IMR-90 (cell line): ENCODE measurements around the gene PBXIP1. TPM values are rescaled to one million over a fixed set of nuclear protein-coding genes. Genes with fewer than 3 reads are reported as not detected.

Experiments
- ATAC-seq: fragments of 200-7000 bp; cut with Tn5 transposase; 2 replicates; pipeline ENCODE4 v1.9.1; 2020; ENCODE audit warnings: low read depth, mild to moderate bottlenecking, moderate library complexity
- BruUV-seq: library from RNA; stranded (reverse); fragments of 400-500 nt; replicated peaks from 2 replicates; lab custom pipeline; 2021; lab: Mats Ljungman, UMichigan
- CTCF ChIA-PET: fragments of 300-600 bp; formaldehyde crosslinking; extraction: SDS; loops from one replicate; lab custom pipeline; 2021; ENCODE audit warnings: antibody characterized with exemption; lab: Yijun Ruan, JAX
- POLR2A ChIA-PET: fragments of 300-600 bp; sonication (Branson Sonifier 250); formaldehyde crosslinking; loops from one replicate; lab custom pipeline; 2022; ENCODE audit warnings: antibody characterized with exemption; ENCODE audit not compliant: unreplicated experiment; lab: Charles Lee
- DNase-seq: peaks from one replicate; pipeline ENCODE4 v3.0.0; 2013
- H2AFZ ChIP-seq: replicated peaks from 2 replicates; pipeline ENCODE3; 2013; ENCODE audit warnings: low read length, mild to moderate bottlenecking; ENCODE audit not compliant: poor library complexity
- H2AK5ac ChIP-seq: 2 replicates; pipeline ENCODE4 v1.6.1; 2013; ENCODE audit warnings: low read depth, low read length, inconsistent platforms
- H2AK9ac ChIP-seq: replicated peaks from 2 replicates; pipeline ENCODE3; 2013; ENCODE audit warnings: mild to moderate bottlenecking, low read depth, low read length, moderate library complexity; ENCODE audit not compliant: poor library complexity
- H2BK120ac ChIP-seq: 2 replicates; pipeline ENCODE4 v1.6.1; 2013; ENCODE audit warnings: low read depth, low read length, inconsistent platforms
- H2BK15ac ChIP-seq: 3 replicates; pipeline ENCODE4 v1.6.1; 2013; ENCODE audit warnings: low read depth, low read length, inconsistent platforms
- H2BK20ac ChIP-seq: 2 replicates; pipeline ENCODE4 v1.6.1; 2013; ENCODE audit warnings: low read depth, mild to moderate bottlenecking, inconsistent platforms, low read length, moderate library complexity
- H2BK5ac ChIP-seq: 2 replicates; pipeline ENCODE4 v1.6.1; 2013; ENCODE audit warnings: mild to moderate bottlenecking, low read depth, low read length, inconsistent platforms; ENCODE audit not compliant: poor library complexity, severe bottlenecking
- H3K14ac ChIP-seq: replicated peaks from 2 replicates; pipeline ENCODE4 v1.6.1; 2013; ENCODE audit warnings: low read depth, low read length, inconsistent platforms
- H3K18ac ChIP-seq: 2 replicates; pipeline ENCODE4 v1.6.1; 2013; ENCODE audit warnings: low read depth, low read length, control low read depth
- H3K23ac ChIP-seq: 2 replicates; pipeline ENCODE4 v1.6.1; 2013; ENCODE audit warnings: low read depth, low read length, inconsistent platforms
- H3K27ac ChIP-seq: 2 replicates; pipeline ENCODE4 v1.5.1; 2013; ENCODE audit warnings: mild to moderate bottlenecking, control low read depth, low read length; ENCODE audit not compliant: insufficient read depth
- H3K27me3 ChIP-seq: 2 replicates; pipeline ENCODE4 v1.6.1; 2013; ENCODE audit warnings: low read length; ENCODE audit not compliant: control insufficient read depth, insufficient read depth
- H3K36me3 ChIP-seq: 2 replicates; pipeline ENCODE4 v1.6.1; 2013; ENCODE audit warnings: low read length, mixed read lengths; ENCODE audit not compliant: control insufficient read depth, insufficient read depth
- H3K4ac ChIP-seq: 2 replicates; pipeline ENCODE4 v1.6.1; 2013; ENCODE audit warnings: low read depth, low read length, inconsistent platforms
- H3K4me1 ChIP-seq: 2 replicates; pipeline ENCODE4 v1.6.1; 2013; ENCODE audit warnings: low read length, mixed read lengths; ENCODE audit not compliant: control insufficient read depth, insufficient read depth
- H3K4me2 ChIP-seq: 2 replicates; pipeline ENCODE4 v1.6.1; 2013; ENCODE audit warnings: low read depth, mild to moderate bottlenecking, control low read depth, low read length, moderate library complexity
- H3K4me3 ChIP-seq: 2 replicates; pipeline ENCODE4 v1.5.1; 2013; ENCODE audit warnings: low read depth, mild to moderate bottlenecking, control low read depth, low read length, moderate library complexity; ENCODE audit not compliant: insufficient read depth
- H3K56ac ChIP-seq: 2 replicates; pipeline ENCODE4 v1.6.1; 2013; ENCODE audit warnings: low read length, inconsistent platforms; ENCODE audit not compliant: insufficient read depth; ENCODE audit errors: extremely low read depth
- H3K79me1 ChIP-seq, 2 experiments: 2 replicates each; pipeline ENCODE4 v1.6.1; 2013; ENCODE audit warnings: low read length in 2 of 2, inconsistent platforms in 1 of 2, low read depth in 1 of 2
- H3K9ac ChIP-seq: 2 replicates; pipeline ENCODE4 v1.6.1; 2013; ENCODE audit warnings: low read depth, low read length, control low read depth
- H3K9me1 ChIP-seq: 2 replicates; pipeline ENCODE4 v1.6.1; 2013; ENCODE audit warnings: low read length, inconsistent platforms; ENCODE audit not compliant: insufficient read depth
- H3K9me3 ChIP-seq: 2 replicates; pipeline ENCODE4 v1.6.1; 2013; ENCODE audit warnings: low read length; ENCODE audit not compliant: control insufficient read depth, insufficient read depth
- H4K20me1 ChIP-seq: 2 replicates; pipeline ENCODE4 v1.6.1; 2013; ENCODE audit warnings: low read length, inconsistent platforms; ENCODE audit not compliant: insufficient read depth
- H4K5ac ChIP-seq: 2 replicates; pipeline ENCODE4 v1.6.1; 2013; ENCODE audit warnings: mild to moderate bottlenecking, low read depth, low read length, control low read depth
- H4K8ac ChIP-seq, 2 experiments: 2 replicates each; pipeline ENCODE4 v1.6.1; 2013; ENCODE audit warnings: low read depth in 2 of 2, low read length in 2 of 2, control low read depth in 1 of 2, inconsistent platforms in 1 of 2
- H4K91ac ChIP-seq: 2 replicates; pipeline ENCODE4 v1.6.1; 2013; ENCODE audit warnings: low read depth, low read length, inconsistent platforms; ENCODE audit not compliant: insufficient read depth
- CHD1 ChIP-seq: IDR thresholded peaks from 2 replicates; pipeline ENCODE4 v1.6.1; 2012; ENCODE audit warnings: low read depth, low read length, improper control_type of control experiment
- FOS ChIP-seq: fragments of 150-350 bp; IDR thresholded peaks from 2 replicates; pipeline ENCODE4 v1.6.1; 2016; ENCODE audit warnings: low read depth, low read length
- MAFK ChIP-seq: IDR thresholded peaks from 2 replicates; pipeline ENCODE4 v1.6.1; 2012; ENCODE audit warnings: low read depth, low read length, improper control_type of control experiment
- MXI1 ChIP-seq: IDR thresholded peaks from 2 replicates; pipeline ENCODE4 v1.6.1; 2012; ENCODE audit warnings: low read depth, mild to moderate bottlenecking, low read length, moderate library complexity, borderline replicate concordance
- NFE2L2 ChIP-seq: fragments of 150-350 bp; IDR thresholded peaks from 2 replicates; pipeline ENCODE4 v1.6.1; 2016; ENCODE audit warnings: low read depth, mild to moderate bottlenecking, low read length
- POLR2A ChIP-seq: IDR thresholded peaks from 2 replicates; pipeline ENCODE4 v1.6.1; 2012; ENCODE audit warnings: mild to moderate bottlenecking, low read depth, low read length
- RAD21 ChIP-seq: IDR thresholded peaks from 2 replicates; pipeline ENCODE4 v1.6.1; 2012; ENCODE audit warnings: low read length, improper control_type of control experiment
- RCOR1 ChIP-seq: IDR thresholded peaks from 2 replicates; pipeline ENCODE4 v1.6.1; 2012; ENCODE audit warnings: mild to moderate bottlenecking, low read length, improper control_type of control experiment; ENCODE audit not compliant: insufficient replicate concordance
- RFX5 ChIP-seq: IDR thresholded peaks from 2 replicates; pipeline ENCODE4 v1.8.0; 2012; ENCODE audit warnings: low read depth, mild to moderate bottlenecking, low read length, moderate library complexity
- SMC3 ChIP-seq: fragments of 150-350 bp; IDR thresholded peaks from 2 replicates; pipeline ENCODE4 v1.6.1; 2016; ENCODE audit warnings: low read depth, mild to moderate bottlenecking, antibody characterized with exemption, low read length, moderate library complexity
- WGBS, 2 experiments: methylation state at CpG; one replicate each; pipeline versions ENCODE4 v1.1.5 to v1.1.7; 2013; ENCODE audit warnings: missing lambda C conversion rate in 2 of 2; ENCODE audit not compliant: insufficient read length in 1 of 2; ENCODE audit errors: extremely low coverage in 2 of 2; 5-methylcytosine and 5-hydroxymethylcytosine counted together
- dilution Hi-C: fragments of 300-500 bp; cut with HindIII; formaldehyde crosslinking; loops from one replicate; pipeline ENCODE4 v1.14.3; 2018; ENCODE audit warnings: low sequenced_read_pairs; ENCODE audit not compliant: unreplicated experiment
- in situ Hi-C: fragments of 300-500 bp; cut with MboI; formaldehyde crosslinking; loops from 3 replicates; pipeline ENCODE4 v1.14.3; 2019; ENCODE audit warnings: low sequenced_read_pairs, inconsistent platforms, mixed read lengths
- intact Hi-C: fragments of 100-400 bp; cut with micrococcal nuclease; formaldehyde crosslinking; loops from 2 replicates; pipeline ENCODE4 v1.10.0; 2022
- polyA plus RNA-seq, 3 experiments: library from polyadenylated mRNA; depleted of rRNA; stranded (reverse); fragments of >200 nt; gene quantifications; 2 replicates each; pipeline ENCODE4 v1.2.3, GENCODE V29; 2012; ENCODE audit warnings: low replicate concordance in 1 of 3
- total RNA-seq: library from RNA; depleted of rRNA; stranded (reverse); fragments of >200 nt; gene quantifications from 2 replicates; pipeline ENCODE4 v1.2.3, GENCODE V29; 2012
- TF ChIP-seq, protein P1 (sequence below): fragments of 150-350 bp; IDR thresholded peaks from 2 replicates; pipeline ENCODE4 v1.6.1; 2017; ENCODE audit warnings: mild to moderate bottlenecking, antibody characterized with exemption, low read length, low read depth
- TF ChIP-seq, protein P2 (sequence below): fragments of 150-350 bp; IDR thresholded peaks from 2 replicates; pipeline ENCODE4 v1.6.1; 2016; ENCODE audit warnings: low read depth, mild to moderate bottlenecking, low read length, moderate library complexity, borderline replicate concordance
- TF ChIP-seq, protein P3 (sequence below): conservative IDR thresholded peaks from 2 replicates; pipeline ENCODE4 v1.5.1; 2012; ENCODE audit warnings: mild to moderate bottlenecking, low read depth, low read length, improper control_type of control experiment

The PBXIP1 gene
- total and polyA plus RNA-seq, 2 of the 4 experiments (the other 2 are of a cell fraction), result 28.3 to 44.2 TPM

DNA sequence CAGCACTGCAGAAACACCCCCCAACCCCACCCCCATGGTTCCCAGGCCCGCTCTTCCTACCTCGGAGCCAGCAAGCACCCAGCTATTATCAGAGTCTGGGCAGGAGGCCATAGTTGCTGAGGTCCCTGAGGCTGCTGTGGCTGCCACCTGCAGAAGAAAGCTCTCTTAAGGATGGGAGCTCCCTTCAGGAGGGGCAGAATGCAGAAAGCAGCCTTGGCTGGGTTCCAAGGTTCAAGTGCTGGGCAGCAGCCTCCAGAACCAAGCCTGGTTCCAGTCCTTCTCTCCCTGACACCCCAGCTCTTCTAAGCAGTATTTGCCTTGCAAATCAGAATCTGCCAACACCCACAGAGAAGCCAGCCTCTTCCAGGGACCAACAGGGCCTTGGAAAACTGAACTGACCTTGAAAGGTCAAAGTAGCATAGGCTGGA lies 2.3 kb downstream of the PBXIP1 start:
- Histone ChIP-seq H3K18ac (no peak overlapping the region), H4K20me1 (peaks cover 14% of the 10 kb centered on the region), H3K27ac (no peak overlapping the region), H2AK9ac (no peak overlapping the region), H4K8ac (no peak overlapping the region), H4K5ac (no peak overlapping the region), H2BK15ac (no peak overlapping the region), H4K91ac (no peak overlapping the region), H3K9me3 (no peaks in the 10 kb centered on the region), H2BK5ac (no peak overlapping the region), H2BK120ac (no peak overlapping the region), H3K4ac (no peak overlapping the region), H3K4me3 (no peak overlapping the region), H3K27me3 (no peaks in the 10 kb centered on the region), H3K4me1 (peaks cover 11% of the 10 kb centered on the region), H3K23ac (no peak overlapping the region), H3K56ac (no peak overlapping the region), H3K9me1 (peaks cover 9% of the 10 kb centered on the region), H2AK5ac (no peak overlapping the region), H3K79me1 (peaks cover 6 to 41% of the 10 kb centered on the region in 2 experiments; a peak in 3 of 4 replicates), H3K9ac (no peak overlapping the region), H3K4me2 (no peak overlapping the region), H3K36me3 (peaks cover 16% of the 10 kb centered on the region), H2AFZ (no peak overlapping the region), H3K14ac (no peak overlapping the region), H2BK20ac (no peak overlapping the region)
- ChIA-PET CTCF (no interaction called here), POLR2A (no interaction called here)
- TF ChIP-seq, protein P1, sequence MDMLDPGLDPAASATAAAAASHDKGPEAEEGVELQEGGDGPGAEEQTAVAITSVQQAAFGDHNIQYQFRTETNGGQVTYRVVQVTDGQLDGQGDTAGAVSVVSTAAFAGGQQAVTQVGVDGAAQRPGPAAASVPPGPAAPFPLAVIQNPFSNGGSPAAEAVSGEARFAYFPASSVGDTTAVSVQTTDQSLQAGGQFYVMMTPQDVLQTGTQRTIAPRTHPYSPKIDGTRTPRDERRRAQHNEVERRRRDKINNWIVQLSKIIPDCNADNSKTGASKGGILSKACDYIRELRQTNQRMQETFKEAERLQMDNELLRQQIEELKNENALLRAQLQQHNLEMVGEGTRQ, result no peak
- TF ChIP-seq RAD21 (no peak), FOS (no peak), POLR2A (no peak), CHD1 (no peak), RFX5 (no peak), MAFK (no peak), MXI1 (no peak), NFE2L2 (no peak), SMC3 (no peak), RCOR1 (no peak)
- TF ChIP-seq, protein P2, sequence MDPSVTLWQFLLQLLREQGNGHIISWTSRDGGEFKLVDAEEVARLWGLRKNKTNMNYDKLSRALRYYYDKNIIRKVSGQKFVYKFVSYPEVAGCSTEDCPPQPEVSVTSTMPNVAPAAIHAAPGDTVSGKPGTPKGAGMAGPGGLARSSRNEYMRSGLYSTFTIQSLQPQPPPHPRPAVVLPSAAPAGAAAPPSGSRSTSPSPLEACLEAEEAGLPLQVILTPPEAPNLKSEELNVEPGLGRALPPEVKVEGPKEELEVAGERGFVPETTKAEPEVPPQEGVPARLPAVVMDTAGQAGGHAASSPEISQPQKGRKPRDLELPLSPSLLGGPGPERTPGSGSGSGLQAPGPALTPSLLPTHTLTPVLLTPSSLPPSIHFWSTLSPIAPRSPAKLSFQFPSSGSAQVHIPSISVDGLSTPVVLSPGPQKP, result no peak
- TF ChIP-seq, protein P3, sequence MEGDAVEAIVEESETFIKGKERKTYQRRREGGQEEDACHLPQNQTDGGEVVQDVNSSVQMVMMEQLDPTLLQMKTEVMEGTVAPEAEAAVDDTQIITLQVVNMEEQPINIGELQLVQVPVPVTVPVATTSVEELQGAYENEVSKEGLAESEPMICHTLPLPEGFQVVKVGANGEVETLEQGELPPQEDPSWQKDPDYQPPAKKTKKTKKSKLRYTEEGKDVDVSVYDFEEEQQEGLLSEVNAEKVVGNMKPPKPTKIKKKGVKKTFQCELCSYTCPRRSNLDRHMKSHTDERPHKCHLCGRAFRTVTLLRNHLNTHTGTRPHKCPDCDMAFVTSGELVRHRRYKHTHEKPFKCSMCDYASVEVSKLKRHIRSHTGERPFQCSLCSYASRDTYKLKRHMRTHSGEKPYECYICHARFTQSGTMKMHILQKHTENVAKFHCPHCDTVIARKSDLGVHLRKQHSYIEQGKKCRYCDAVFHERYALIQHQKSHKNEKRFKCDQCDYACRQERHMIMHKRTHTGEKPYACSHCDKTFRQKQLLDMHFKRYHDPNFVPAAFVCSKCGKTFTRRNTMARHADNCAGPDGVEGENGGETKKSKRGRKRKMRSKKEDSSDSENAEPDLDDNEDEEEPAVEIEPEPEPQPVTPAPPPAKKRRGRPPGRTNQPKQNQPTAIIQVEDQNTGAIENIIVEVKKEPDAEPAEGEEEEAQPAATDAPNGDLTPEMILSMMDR, result no peak
- DNase-seq (no peak), ATAC-seq (no peak)
- in situ Hi-C loops (loop anchor here (10.0 kb wide), 1 partner anchor 101 kb away; the partner anchor contains the start of gene ADAM15), intact Hi-C loops (no loop called here), dilution Hi-C loops (no loop called here)
- no CpG with 5 or more reads among the region's 2 CpGs for WGBS, 2 experiments
- no TSS peak for BruUV-seq
